Ishikawa (cell line): ENCODE measurements around the gene TENT4A.
A peak's percentile ranks its signal among the peaks of the same experiment; 100 is the strongest.

Source experiments
- CEBPB ChIP-seq: IDR thresholded peaks from 2 replicates; pipeline ENCODE4 v1.6.1; 2012
- CREB1 ChIP-seq: IDR thresholded peaks from 2 replicates; pipeline ENCODE4 v1.6.1; 2012; ENCODE audit warnings: low read depth
- EGR1 ChIP-seq: IDR thresholded peaks from 2 replicates; pipeline ENCODE4 v1.6.1; 2012
- EP300 ChIP-seq: IDR thresholded peaks from 2 replicates; pipeline ENCODE4 v1.6.1; 2012; ENCODE audit warnings: borderline replicate concordance
- FOXM1 ChIP-seq: IDR thresholded peaks from 2 replicates; pipeline ENCODE4 v1.6.1; 2012; ENCODE audit warnings: low read depth, borderline replicate concordance
- NFIC ChIP-seq: IDR thresholded peaks from 2 replicates; pipeline ENCODE4 v1.6.1; 2012
- RAD21 ChIP-seq: IDR thresholded peaks from 2 replicates; pipeline ENCODE4 v1.6.1; 2012; ENCODE audit warnings: low read depth
- TAF1 ChIP-seq: IDR thresholded peaks from 2 replicates; pipeline ENCODE4 v1.6.1; 2012; ENCODE audit warnings: low read depth, mild to moderate bottlenecking
- TCF12 ChIP-seq: IDR thresholded peaks from 2 replicates; pipeline ENCODE4 v1.6.1; 2012; ENCODE audit warnings: low read depth
- TEAD4 ChIP-seq: IDR thresholded peaks from 2 replicates; pipeline ENCODE4 v1.6.1; 2012
- YY1 ChIP-seq: IDR thresholded peaks from 2 replicates; pipeline ENCODE4 v1.6.1; 2012; ENCODE audit warnings: low read depth
- ZBTB7A ChIP-seq: IDR thresholded peaks from 2 replicates; pipeline ENCODE4 v1.6.1; 2012; ENCODE audit warnings: low read depth
- TF ChIP-seq, protein P1 (sequence below): IDR thresholded peaks from 2 replicates; pipeline ENCODE4 v1.6.1; 2012
- TF ChIP-seq, protein P2 (sequence below): IDR thresholded peaks from 2 replicates; pipeline ENCODE4 v1.6.1; 2012
- TF ChIP-seq, protein P3 (sequence below): IDR thresholded peaks from 2 replicates; pipeline ENCODE4 v1.6.1; 2012; ENCODE audit warnings: low read depth, mild to moderate bottlenecking

TENT4A gene

DNA sequence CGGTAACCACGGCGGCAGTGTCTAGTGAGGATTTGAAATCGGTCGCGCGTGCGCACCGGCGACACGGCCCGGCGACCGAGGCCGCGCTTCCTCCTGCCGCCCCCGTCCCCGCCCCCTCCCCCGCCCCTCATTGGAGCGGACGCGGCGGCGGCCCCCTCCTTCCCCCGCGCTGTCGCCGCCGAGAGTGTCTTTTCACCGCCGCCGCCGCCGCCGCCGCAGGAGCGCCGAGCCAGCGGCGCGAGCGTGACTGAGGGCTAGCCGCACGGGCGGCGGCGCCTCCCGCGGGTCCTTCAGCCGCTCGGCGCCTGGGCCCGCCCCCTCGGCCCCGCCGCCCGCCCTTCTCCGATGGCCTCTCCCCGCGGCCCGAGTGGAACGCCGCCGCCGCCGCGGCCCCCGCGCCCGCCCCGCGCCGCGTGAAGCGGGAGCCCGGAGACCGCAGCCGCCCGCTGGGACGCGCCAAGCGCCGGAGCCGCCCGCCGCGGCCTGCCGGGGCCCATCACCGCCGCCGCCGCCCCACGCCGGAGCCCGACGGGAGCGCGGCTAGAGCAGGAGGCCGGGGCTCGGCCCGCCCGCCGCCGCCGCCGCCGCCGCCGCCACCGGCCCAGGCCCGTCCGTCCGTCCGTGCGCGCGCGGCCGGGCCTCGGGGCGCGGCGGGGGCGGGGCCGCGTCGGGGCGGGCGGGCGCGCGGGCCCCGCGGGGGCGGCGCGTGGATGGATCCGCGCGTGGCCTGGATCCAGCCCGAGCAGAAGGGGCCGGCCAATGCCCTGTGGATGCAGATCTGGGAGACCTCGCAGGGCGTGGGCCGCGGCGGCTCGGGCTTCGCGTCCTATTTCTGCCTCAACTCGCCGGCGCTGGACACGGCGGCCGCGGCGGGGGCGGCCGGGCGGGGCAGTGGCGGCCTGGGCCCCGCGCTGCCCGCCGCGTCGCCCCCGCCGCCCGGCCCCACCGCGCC is at the start of gene TENT4A:
Gene TENT4A, plus strand, starts transcription at position 159 of the 952 bp plus-strand sequence. Its CDS starts 552 bp downstream, at position 711.
- no peak for TF ChIP-seq NFIC
- TF ChIP-seq, protein P1, sequence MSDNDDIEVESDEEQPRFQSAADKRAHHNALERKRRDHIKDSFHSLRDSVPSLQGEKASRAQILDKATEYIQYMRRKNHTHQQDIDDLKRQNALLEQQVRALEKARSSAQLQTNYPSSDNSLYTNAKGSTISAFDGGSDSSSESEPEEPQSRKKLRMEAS = 0 out of 2 replicates have a peak, but pooled peaks have one; percentile 8

DNA sequence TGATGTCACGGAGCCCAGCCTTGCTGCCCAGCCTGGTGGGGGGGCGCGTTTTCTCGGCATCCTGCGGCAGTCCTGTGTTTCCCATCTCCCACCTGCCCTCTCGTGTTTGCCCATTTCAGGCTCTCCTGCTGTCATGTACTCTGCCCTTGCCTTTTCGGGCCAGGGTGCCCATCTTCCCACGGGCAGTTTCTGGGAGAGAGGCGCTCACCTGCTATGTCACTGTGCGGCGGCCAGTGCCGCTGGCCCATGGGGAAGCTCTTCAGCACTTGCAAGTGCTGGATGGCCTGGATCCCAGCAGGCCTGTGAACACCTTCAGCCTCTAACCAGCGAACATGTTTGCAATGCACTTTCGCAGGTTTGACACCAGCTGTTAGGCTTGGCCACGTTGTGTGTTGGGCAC is 46.5 kb upstream of the TENT4A start:
- TF ChIP-seq EP300 (no peak), TEAD4 (no peak), NFIC (no peak), FOXM1 (no peak), YY1 (no peak), EGR1 (no peak), ZBTB7A (no peak), RAD21 (no peak), TCF12 (no peak), CREB1 (no peak), TAF1 (no peak), CEBPB (no peak)
- TF ChIP-seq, protein P1 = no peak
- TF ChIP-seq, protein P2, sequence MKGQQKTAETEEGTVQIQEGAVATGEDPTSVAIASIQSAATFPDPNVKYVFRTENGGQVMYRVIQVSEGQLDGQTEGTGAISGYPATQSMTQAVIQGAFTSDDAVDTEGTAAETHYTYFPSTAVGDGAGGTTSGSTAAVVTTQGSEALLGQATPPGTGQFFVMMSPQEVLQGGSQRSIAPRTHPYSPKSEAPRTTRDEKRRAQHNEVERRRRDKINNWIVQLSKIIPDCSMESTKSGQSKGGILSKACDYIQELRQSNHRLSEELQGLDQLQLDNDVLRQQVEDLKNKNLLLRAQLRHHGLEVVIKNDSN = no peak
- TF ChIP-seq, protein P3, sequence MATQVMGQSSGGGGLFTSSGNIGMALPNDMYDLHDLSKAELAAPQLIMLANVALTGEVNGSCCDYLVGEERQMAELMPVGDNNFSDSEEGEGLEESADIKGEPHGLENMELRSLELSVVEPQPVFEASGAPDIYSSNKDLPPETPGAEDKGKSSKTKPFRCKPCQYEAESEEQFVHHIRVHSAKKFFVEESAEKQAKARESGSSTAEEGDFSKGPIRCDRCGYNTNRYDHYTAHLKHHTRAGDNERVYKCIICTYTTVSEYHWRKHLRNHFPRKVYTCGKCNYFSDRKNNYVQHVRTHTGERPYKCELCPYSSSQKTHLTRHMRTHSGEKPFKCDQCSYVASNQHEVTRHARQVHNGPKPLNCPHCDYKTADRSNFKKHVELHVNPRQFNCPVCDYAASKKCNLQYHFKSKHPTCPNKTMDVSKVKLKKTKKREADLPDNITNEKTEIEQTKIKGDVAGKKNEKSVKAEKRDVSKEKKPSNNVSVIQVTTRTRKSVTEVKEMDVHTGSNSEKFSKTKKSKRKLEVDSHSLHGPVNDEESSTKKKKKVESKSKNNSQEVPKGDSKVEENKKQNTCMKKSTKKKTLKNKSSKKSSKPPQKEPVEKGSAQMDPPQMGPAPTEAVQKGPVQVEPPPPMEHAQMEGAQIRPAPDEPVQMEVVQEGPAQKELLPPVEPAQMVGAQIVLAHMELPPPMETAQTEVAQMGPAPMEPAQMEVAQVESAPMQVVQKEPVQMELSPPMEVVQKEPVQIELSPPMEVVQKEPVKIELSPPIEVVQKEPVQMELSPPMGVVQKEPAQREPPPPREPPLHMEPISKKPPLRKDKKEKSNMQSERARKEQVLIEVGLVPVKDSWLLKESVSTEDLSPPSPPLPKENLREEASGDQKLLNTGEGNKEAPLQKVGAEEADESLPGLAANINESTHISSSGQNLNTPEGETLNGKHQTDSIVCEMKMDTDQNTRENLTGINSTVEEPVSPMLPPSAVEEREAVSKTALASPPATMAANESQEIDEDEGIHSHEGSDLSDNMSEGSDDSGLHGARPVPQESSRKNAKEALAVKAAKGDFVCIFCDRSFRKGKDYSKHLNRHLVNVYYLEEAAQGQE = no peak

DNA sequence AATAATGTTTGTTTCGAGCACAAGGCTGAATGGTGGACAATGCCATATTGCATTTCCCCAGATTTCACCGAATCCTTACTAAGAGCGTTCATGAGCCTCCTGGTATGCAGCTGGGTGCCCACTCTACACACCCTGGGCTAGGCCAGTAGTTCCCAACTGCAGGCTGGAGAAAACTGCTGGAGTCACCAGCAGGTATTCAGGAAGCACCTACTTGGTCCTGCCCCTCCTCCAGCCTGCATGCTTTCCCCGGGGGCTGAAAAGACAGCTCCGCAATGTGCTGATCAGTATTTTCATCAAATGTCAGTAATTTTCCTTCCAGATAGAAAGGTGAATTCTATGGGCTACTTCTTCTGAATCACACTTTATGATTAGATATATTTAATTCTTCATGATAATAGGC is 45.6 kb upstream of the TENT4A start:
- no peak for TF ChIP-seq ZBTB7A
- no peak for TF ChIP-seq RAD21
- TF ChIP-seq, protein P3 = no peak
- TF ChIP-seq CEBPB = no peak
- TF ChIP-seq NFIC = no peak
- no peak for TF ChIP-seq YY1
- TF ChIP-seq TCF12 = no peak
- TF ChIP-seq, protein P2 = no peak
- no peak for TF ChIP-seq TEAD4
- TF ChIP-seq FOXM1 = no peak
- TF ChIP-seq EGR1 = no peak
- TF ChIP-seq, protein P1 = no peak
- no peak for TF ChIP-seq CREB1

DNA sequence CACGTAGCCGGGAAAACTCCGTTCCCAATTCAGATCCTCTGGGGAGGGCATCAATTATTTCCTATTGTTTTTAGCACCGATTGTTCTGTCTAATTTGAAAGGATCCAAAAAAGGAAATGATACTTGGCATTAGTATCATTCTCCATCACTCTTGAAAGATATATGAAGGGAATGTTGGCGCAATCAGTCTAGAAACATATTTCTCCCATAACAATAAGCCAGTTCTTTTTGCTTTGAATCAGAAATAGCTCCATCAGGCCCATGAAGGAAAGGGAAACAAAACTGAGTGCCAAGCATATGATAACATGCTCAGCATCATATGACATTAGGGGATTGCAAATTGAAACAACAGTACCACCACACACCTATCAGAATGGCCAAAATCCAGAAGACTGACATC is 40.2 kb upstream of the TENT4A start:
- TF ChIP-seq, protein P2 = no peak
- no peak for TF ChIP-seq EP300
- no peak for TF ChIP-seq YY1
- TF ChIP-seq ZBTB7A = no peak
- no peak for TF ChIP-seq TAF1
- no peak for TF ChIP-seq EGR1
- TF ChIP-seq NFIC = no peak
- TF ChIP-seq FOXM1 = no peak

DNA sequence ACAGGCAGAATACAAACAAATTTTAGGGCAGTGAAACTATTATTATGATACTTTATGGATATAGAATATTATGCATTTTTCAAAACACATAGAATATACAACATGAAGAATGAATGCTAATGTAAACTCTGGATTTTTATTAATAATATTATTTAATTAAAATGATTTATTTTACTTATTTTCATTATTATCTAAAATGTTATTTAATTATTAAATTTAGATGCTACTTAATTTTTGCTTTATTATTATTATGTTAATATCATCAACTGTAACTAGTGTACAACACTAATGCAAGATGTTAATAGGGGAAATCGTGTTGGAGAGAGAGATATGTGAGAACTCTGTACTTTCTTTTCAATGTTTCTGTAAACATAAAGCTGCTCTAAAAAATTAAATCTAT is 39.3 kb upstream of the TENT4A start:
- TF ChIP-seq, protein P1 = no peak
- TF ChIP-seq YY1 (no peak), FOXM1 (no peak)
